Mononuclear cell (primary cell): ENCODE measurements around the gene STMN1. TPM values are rescaled to one million over a fixed set of nuclear protein-coding genes. Genes with fewer than 3 reads are reported as not detected.

Experiments used
- H3K27me3 ChIP-seq: 2 replicates; pipeline ENCODE4 v1.6.0; 2011; ENCODE audit warnings: low read length, control low read depth; ENCODE audit not compliant: insufficient read depth
- H3K4me1 ChIP-seq: 2 replicates; pipeline ENCODE4 v1.5.1; 2011; ENCODE audit warnings: mild to moderate bottlenecking, low read length, control low read depth; ENCODE audit not compliant: insufficient read depth
- H3K4me3 ChIP-seq: 2 replicates; pipeline ENCODE4 v1.5.1; 2011; ENCODE audit warnings: mild to moderate bottlenecking, low read length, moderate library complexity
- H3K9me3 ChIP-seq: 2 replicates; pipeline ENCODE4 v1.5.1; 2011; ENCODE audit warnings: low read depth, mild to moderate bottlenecking, control low read depth, low read length
- total RNA-seq: library from RNA; depleted of rRNA; stranded (reverse); fragments of >200 nt; gene quantifications from one replicate; pipeline ENCODE4 v1.2.3, GENCODE V29; 2012

The STMN1 gene
- total RNA-seq, 1 donor, result 6.4 TPM

- H3K9me3 ChIP-seq, result no peaks in the 10 kb centered on the region
- H3K4me3 ChIP-seq, result no peak overlapping the region
- H3K27me3 ChIP-seq, result peaks cover under 1% of the 10 kb centered on the region
- peaks cover 23% of the 10 kb centered on the region for H3K4me1 ChIP-seq
Measured at GRCh38 chr1:25927521-25928265, 21.5 kb upstream of the STMN1 start.

GRCh38 chr1:25926731-25927496 lies 20.7 kb upstream of the STMN1 start:
- Histone ChIP-seq H3K4me1 (peaks cover 30% of the 10 kb centered on the region), H3K9me3 (no peaks in the 10 kb centered on the region), H3K4me3 (no peak overlapping the region), H3K27me3 (peaks cover 3% of the 10 kb centered on the region)

DNA sequence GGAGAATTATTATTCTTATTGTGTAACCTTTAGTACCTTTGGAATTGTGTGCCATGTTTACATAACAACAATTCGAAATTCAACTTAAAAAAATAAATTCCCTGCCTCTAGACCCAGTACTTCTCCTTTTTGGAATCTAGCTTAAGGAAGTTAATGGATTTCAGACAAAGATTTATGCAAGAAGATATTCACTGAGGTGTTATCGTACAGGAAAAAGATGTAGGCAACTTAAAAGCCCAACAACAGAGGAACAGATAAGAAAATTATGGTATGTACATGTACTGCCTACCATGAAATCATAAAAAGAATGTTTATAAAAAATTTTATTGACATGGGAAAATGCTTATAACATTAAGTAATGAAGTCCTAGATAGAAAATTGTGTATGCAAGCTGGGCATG lies 18.2 kb upstream of the STMN1 start:
- H3K9me3 ChIP-seq, result no peaks in the 10 kb centered on the region
- H3K4me3 ChIP-seq, result no peak overlapping the region
- peaks cover 21% of the 10 kb centered on the region for H3K4me1 ChIP-seq
- peaks cover 3% of the 10 kb centered on the region for H3K27me3 ChIP-seq

GRCh38 chr1:25922971-25923552 lies 16.8 kb upstream of the STMN1 start:
- Histone ChIP-seq H3K4me1 (peaks cover 28% of the 10 kb centered on the region), H3K27me3 (peaks cover 3% of the 10 kb centered on the region), H3K9me3 (no peaks in the 10 kb centered on the region), H3K4me3 (peak overlapping the region; percentile 45)

GRCh38 chr1:25922056-25922970 lies 16.1 kb upstream of the STMN1 start:
- Histone ChIP-seq H3K4me3 (peak overlapping the region; percentile 45), H3K27me3 (peaks cover 3% of the 10 kb centered on the region), H3K4me1 (peaks cover 33% of the 10 kb centered on the region), H3K9me3 (no peaks in the 10 kb centered on the region)

DNA sequence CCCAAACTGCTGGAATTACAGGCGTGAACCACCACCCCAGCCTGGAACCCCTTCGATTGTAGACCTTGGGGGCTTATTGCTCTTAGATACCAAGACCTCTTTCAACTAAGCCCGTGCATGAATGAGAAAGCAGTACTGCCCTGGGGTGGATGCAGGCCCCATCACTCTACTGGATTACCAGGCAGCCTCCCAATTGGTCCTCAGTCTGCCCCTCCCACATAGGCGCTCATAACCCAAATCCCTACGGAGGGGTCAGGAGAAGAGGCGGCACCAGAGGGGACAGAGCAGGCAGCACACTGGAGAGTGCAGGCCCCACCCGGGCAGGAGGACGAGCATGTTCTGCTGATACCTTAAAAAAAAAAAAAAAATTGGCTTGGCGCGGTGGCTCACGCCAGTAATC lies 12.4 kb upstream of the STMN1 start:
- H3K4me3 ChIP-seq, result no peak overlapping the region
- peaks cover 3% of the 10 kb centered on the region for H3K27me3 ChIP-seq
- H3K4me1 ChIP-seq, result peaks cover 30% of the 10 kb centered on the region
- no peaks in the 10 kb centered on the region for H3K9me3 ChIP-seq

- no peaks in the 10 kb centered on the region for H3K9me3 ChIP-seq
- peaks cover 24% of the 10 kb centered on the region for H3K4me1 ChIP-seq
- peaks cover 3% of the 10 kb centered on the region for H3K27me3 ChIP-seq
- H3K4me3 ChIP-seq, result no peak overlapping the region
Measured at GRCh38 chr1:25917996-25918395, 11.8 kb upstream of the STMN1 start.

DNA sequence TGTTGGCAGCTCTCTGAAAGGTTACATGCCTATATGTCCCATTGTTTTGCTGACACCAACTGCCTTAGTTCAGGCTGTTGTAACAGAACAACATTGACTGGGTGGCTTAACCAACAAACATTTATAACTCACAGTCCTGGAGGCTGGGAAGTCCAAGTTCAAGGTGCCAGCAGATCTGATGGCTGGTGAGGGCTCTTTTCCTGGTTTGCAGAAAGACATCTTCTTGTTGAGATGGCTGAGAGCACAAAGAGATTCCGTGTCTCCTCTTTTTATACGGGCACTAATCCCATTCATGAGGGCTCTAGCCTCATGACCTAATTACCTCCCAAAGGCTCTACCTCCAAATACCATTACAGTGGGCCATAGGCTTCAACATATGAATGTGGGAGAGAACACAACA lies 10.2 kb upstream of the STMN1 start:
- Histone ChIP-seq H3K9me3 (no peaks in the 10 kb centered on the region), H3K4me3 (no peak overlapping the region), H3K27me3 (no peaks in the 10 kb centered on the region), H3K4me1 (peaks cover 13% of the 10 kb centered on the region)

DNA sequence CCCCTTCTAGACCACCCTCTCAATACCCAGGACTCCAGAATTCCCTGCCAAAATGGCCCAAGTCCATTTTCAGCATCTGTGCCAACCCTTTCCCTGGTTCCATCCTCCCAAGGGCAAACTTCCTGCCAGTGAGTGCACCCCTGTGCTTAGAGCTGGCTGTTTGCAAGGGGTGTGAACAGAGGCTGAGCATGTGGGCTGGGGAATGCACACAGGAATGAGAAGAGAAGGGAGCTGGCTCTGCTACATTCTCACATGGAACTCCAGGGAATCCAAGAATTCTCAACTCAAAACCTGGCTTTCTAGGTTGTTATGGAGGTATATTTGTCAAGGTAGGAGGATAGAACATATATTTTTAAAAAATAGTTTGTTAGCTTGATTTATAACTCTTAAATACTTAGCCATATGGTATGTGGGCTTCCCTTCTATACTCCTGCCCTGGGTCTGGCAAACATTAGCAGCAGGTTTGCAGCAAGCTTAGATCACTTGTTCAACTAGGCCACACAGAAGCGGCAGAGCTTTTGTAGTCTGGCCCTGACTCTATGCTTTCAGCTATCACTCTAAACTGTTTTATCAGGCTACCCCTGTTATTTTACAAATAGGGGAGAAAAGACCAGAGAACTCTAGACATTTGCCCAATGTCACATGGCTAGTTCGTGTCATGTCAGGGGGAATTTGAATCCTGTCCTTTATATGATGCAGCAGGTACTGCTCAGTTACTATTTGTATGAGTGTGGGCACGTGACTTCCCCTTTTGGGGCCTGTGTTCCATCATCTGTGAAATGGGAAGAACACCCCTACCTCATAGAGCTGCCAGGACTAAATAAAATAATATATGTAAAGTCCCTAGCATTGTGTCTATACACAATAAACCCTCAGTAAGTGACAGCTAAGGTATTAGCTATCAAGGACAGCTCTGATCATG lies 8.1 kb upstream of the STMN1 start:
- no peaks in the 10 kb centered on the region for H3K9me3 ChIP-seq
- H3K4me3 ChIP-seq, result no peak overlapping the region
- no peaks in the 10 kb centered on the region for H3K27me3 ChIP-seq
- H3K4me1 ChIP-seq, result peaks cover 13% of the 10 kb centered on the region

DNA sequence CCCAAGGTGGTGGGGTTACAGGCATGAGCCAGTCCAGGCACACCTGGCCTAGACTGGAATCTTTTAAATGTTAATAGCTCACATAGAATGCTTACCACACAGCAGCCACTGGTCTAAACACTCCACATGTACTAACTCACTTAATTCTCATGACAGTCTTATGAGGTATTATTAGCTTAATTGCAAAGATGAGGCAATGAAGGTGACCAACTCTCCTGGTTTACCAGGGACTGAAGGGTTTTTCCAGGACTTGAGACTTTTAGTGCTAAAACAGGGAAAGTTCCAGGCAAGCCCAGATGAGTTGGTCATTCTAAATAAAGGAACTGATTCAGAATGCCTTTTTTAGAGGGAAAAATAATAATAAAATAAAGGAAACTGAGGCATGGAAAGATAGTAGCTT lies 7.0 kb upstream of the STMN1 start:
- H3K4me1 ChIP-seq, result peaks cover 7% of the 10 kb centered on the region
- H3K27me3 ChIP-seq, result no peaks in the 10 kb centered on the region
- H3K4me3 ChIP-seq, result no peak overlapping the region
- H3K9me3 ChIP-seq, result no peaks in the 10 kb centered on the region

DNA sequence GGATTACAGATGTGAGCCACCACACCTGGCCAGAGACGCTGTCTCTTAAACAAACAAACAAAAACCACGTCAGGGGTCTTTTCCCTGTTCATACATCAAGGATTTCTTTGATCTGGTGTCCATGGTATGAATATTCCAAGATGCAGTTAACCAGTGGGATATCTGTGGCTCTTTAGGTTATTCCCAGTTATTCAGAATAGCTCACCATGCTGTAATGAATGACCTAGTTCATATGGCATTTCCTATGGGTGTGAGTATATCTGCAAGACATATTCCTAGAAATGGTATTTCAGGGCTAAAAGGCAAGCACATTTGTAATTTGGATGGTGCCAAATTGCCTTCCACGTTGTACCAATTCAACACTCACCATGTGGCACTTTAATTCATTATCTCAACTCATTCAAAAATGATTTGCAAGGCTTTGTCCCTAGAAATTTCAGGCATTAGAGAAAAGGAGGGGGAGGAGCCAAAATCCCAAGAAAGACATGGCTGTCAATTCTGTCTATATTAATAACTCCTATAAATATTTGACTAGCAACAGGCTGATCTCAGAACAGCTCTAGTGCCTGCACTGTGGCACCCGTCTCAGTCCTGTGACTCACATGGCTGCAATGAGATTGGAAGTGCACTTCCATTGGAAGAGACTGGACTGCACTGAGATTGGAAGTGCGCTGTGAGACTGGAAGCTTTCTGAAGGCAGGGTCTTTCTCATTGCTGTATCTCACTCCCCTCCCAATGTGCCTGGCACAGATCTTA lies 6.0 kb upstream of the STMN1 start:
- Histone ChIP-seq H3K9me3 (no peaks in the 10 kb centered on the region), H3K4me1 (no peaks in the 10 kb centered on the region), H3K27me3 (no peaks in the 10 kb centered on the region), H3K4me3 (no peak overlapping the region)

DNA sequence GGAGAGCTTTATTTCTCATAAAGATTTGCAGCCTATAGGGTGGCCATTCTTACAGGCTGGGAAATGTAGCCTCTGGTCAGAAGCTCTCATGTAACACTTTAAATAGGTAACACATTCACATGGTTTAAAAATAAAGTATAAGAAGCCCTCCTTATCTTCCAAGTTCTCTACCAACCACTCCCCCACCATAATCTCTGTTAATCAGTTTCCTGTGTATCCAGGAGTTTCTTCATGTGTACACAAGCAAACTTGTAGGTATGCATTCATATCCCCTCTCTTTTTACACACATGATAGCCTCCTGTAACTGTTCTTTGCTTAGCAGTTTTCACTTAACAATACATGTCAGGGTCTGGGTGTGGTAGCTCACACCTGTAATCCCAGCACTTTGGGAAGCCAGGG lies 4.9 kb upstream of the STMN1 start:
- H3K27me3 ChIP-seq, result no peaks in the 10 kb centered on the region

GRCh38 chr1:25909040-25909439 lies 2.8 kb upstream of the STMN1 start:
- Histone ChIP-seq H3K27me3 (no peaks in the 10 kb centered on the region), H3K4me3 (no peak overlapping the region), H3K4me1 (peaks cover 14% of the 10 kb centered on the region), H3K9me3 (no peaks in the 10 kb centered on the region)

More for the DNA sequence above, 4.9 kb upstream of the STMN1 start:
- Histone ChIP-seq H3K4me3 (no peak overlapping the region), H3K9me3 (no peaks in the 10 kb centered on the region), H3K4me1 (peaks cover 8% of the 10 kb centered on the region)
